NCI-H1417 (cell line): Measurements from ENCODE around the gene ADGRL3.

Experiments
- DNase-seq, 3 experiments: peaks; one replicate each; lab custom pipeline; 2025; lab: John Stamatoyannopoulos, UW

The ADGRL3 gene

GRCh38 chr4:61995717-61996340, 795.7 kb downstream of the ADGRL3 start:
- DNase-seq, result peak in 1 of 3 experiments; percentile 15

DNA sequence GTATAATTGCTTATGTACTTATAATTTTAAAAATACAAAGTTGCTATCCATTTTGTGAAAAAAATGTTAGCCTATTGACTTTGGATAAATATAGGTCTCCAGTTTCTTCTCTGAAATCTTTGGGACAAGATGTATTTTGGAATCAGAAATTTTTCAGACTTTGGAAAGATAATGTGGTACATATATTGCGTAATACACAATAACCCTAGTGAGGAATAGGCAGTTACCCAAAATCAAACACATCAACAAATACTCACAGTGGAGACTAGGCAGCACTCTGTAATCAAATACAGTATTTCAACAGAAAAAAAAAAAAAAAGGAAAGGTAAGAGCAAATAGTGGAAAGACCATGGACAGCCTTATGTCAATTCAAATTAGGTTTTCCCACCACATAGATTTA, 796.8 kb downstream of the ADGRL3 start:
- DNase-seq, result no peak

- no peak for DNase-seq
These were observed 797.7 kb downstream of the ADGRL3 start for GRCh38 chr4:61997831-61998230.

GRCh38 chr4:62003695-62004094, 803.6 kb downstream of the ADGRL3 start:
- no peak for DNase-seq

- peak in 1 of 3 experiments; percentile 15 for DNase-seq
These were observed 804.8 kb downstream of the ADGRL3 start for GRCh38 chr4:62004881-62005280.

GRCh38 chr4:62006108-62006507, 806.0 kb downstream of the ADGRL3 start:
- DNase-seq, result no peak

- DNase-seq, result peak in 2 of 3 experiments; percentile 6 to 57
These were observed 815.1 kb downstream of the ADGRL3 start for GRCh38 chr4:62015043-62015739.

- no peak for DNase-seq
These were observed 818.4 kb downstream of the ADGRL3 start for GRCh38 chr4:62018537-62018936.

DNA sequence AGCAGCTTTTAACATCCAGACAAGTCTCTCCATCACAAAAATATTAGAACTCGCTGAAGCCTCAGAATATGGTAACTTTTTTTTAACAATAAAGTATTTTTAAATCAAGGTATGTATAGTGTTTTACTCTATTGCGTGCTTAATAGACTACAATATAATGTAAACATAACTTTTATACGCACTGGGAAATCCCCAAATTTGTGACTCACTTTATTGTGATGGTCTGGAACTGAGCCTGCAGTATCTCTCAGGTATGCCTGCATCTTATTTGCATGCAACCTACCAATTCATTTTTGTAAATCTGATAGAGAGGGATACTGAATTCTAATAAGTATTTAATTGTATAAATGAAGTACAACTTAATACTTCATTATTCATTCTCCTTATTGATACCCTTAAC, 823.5 kb downstream of the ADGRL3 start:
- DNase-seq, result no peak

GRCh38 chr4:62028745-62029144, 828.6 kb downstream of the ADGRL3 start:
- DNase-seq, result peak in 2 of 3 experiments; percentile 26 to 62

GRCh38 chr4:62030958-62031357, 830.8 kb downstream of the ADGRL3 start:
- no peak for DNase-seq

DNA sequence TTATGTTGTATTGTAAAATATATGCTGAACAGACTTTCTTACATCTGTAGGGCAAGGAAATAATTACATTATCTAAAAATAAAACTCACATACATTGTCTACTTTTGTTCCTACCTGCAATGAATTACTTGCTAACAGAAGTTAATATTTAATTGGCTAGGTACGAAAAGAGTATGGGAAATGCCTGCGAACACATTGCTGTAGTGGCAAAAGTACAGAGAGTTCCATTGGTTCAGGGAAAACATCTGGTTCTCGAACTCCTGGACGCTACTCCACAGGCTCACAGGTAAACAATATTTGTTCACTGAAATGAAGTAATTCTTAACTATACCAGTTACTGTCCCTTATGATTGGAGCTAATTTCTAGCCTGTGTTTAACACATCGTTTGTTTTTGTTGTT, 837.4 kb downstream of the ADGRL3 start:
- DNase-seq, result no peak

- DNase-seq, result no peak
These were observed 851.2 kb downstream of the ADGRL3 start for GRCh38 chr4:62051332-62051731.

DNA sequence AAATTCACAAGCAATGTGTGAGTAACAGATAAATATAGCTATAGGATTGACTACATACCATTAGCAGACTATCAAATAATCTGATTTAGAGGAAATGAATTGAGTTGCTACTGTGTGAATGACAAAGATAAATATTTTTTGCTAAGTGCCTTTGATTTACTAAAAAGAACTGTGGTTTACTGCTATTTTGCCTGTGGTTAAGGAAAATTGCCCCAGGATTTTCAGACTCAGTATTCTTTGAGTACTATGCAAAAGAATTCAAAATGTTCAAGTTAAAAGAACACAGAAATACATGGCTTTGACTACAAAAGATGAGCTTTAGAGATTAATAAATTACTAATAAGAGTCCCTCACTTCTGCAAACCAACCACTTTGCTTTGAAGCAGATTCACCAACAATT, 853.8 kb downstream of the ADGRL3 start:
- DNase-seq, result no peak

DNA sequence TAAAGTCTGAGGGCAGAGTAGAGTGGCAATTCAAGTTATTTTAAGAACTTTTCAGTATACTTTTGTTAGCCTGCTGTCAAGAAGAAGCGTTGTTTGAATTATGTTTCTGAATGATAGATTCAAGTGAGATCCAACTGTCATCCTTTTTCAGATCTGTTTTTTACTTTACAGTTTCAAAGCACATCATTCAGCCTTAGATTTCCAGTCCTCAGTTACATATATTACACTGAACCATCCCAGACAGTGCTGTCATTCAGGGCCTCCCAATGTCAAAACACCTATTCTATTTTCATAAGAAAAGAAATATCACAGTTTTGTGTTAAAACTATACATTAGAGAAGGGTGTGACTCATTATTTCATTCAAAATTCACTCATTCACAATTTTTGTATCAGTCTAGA, 856.9 kb downstream of the ADGRL3 start:
- DNase-seq, result no peak

DNA sequence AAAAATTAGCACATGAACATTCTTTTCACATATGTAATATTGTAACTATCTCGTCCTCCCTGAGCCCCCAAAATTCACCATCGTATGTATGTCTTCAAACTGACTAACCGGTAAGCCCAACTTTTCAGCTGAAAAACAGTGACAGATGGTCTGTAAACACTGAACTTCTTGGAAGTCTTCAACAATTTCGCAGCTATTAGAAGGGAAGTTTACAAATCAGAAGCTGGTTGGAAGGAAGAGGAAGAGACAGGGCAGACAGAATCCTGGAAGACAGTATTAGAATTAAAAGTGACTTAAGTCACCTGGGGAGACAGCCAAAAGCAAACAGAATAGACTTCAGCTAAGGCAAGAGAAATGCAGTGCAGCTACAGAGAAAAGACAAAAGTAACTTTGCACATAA, 858.4 kb downstream of the ADGRL3 start:
- DNase-seq, result no peak

- DNase-seq, result no peak
These were observed 870.2 kb downstream of the ADGRL3 start for GRCh38 chr4:62070291-62070852.

GRCh38 chr4:62075089-62075488, 875.0 kb downstream of the ADGRL3 start:
- DNase-seq, result no peak

GRCh38 chr4:62075521-62075920, 875.4 kb downstream of the ADGRL3 start:
- DNase-seq, result no peak

DNA sequence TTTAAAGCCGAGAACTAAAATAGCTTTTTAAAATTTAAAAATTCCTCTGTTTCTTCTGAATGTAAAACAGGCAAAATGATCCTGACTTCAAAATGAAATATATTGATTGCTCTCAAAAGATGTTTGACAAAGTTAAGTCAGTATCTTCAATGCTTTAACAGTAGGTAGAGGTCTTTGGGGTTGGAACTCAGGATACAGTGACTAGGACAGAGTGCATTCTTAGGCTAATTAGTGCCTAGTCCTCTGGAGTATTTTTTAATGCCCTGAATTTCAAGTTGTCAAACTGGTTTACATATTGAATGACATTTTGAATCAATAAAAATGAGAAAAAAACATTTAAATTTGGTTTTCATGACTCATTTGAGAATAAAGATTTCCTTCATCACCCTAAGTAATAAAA, 877.3 kb downstream of the ADGRL3 start:
- DNase-seq, result no peak

- DNase-seq, result no peak
These were observed 880.3 kb downstream of the ADGRL3 start for GRCh38 chr4:62080431-62080830.

DNA sequence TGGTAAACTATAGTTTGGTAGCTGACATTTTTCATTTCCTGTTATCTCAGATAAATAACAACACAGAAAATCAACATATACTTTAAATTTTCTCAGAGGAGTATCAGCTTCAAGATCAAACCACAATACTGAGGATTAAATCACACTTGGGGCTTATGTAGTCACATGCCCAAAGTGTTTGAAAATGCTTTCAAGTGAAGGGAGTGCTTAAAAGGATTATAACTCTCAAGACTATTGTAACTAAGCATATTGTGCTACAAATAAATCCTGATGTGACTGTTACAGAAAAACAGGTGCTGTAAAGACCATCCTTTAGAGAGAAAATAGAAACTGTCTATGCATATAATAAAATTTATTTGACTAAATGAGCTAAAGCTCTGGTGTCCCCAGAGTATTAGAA, 887.6 kb downstream of the ADGRL3 start:
- DNase-seq, result peak in 1 of 3 experiments; percentile 26

DNA sequence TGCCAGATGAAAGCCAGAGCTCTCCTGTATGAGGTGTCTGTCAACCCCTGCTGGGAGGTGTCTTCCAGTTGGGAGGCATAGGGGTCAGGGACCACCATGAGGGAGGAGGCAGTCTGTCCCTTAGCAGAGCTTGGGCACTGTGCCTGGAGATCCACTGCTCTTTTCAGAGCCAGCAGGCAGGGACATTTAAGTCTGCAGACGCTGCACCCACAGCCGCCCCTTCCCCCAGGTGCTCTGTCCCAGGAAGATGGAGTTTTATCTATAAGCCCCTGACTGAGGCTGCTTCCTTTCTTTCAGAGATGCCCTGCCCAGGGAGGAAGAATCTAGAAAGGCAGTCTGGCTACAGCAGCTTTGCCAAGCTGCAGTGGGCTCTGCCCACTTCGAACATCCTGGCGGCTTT, 893.6 kb downstream of the ADGRL3 start:
- DNase-seq, result no peak
